Panc1 (cell line): ENCODE data around the gene AQP1. TPM values are rescaled to one million over a fixed set of nuclear protein-coding genes. Genes with fewer than 3 reads are reported as not detected.

Experiments used
- ATAC-seq: fragments of 200-7000 bp; cut with Tn5 transposase; 2 replicates; pipeline ENCODE4 v1.9.1; 2020; ENCODE audit warnings: mild to moderate bottlenecking, moderate library complexity
- BruUV-seq: library from RNA; stranded (reverse); fragments of 400-500 nt; replicated peaks from 2 replicates; lab custom pipeline; 2021; lab: Mats Ljungman, UMichigan
- CTCF ChIA-PET: fragments of 300-600 bp; sonication (Branson Sonifier 250); formaldehyde crosslinking; loops from one replicate; lab custom pipeline; 2022; ENCODE audit warnings: antibody characterized with exemption; lab: Charles Lee
- POLR2A ChIA-PET: fragments of 300-600 bp; sonication (Branson Sonifier 250); formaldehyde crosslinking; loops from one replicate; lab custom pipeline; 2022; ENCODE audit warnings: antibody characterized with exemption; lab: Charles Lee
- DNase-seq: peaks from one replicate; pipeline ENCODE4 v3.0.0-alpha.2; 2010; ENCODE audit warnings: low read depth, low spot score
- H3K27ac ChIP-seq: 2 replicates; pipeline ENCODE4 v1.5.1; 2011; ENCODE audit warnings: mild to moderate bottlenecking, low read length, inconsistent platforms
- H3K27me3 ChIP-seq: fragments of 200-500 bp; sonication (Bioruptor generic); 2 replicates; pipeline ENCODE4 v1.6.0; 2014; ENCODE audit warnings: low read length, inconsistent platforms; ENCODE audit not compliant: control insufficient read depth, insufficient read depth
- H3K36me3 ChIP-seq: fragments of 200-500 bp; sonication (Bioruptor generic); 2 replicates; pipeline ENCODE4 v1.5.1; 2014; ENCODE audit warnings: inconsistent platforms, mild to moderate bottlenecking, low read length, moderate library complexity; ENCODE audit not compliant: control insufficient read depth, insufficient read depth
- H3K4me1 ChIP-seq: 2 replicates; pipeline ENCODE4 v1.5.1; 2011; ENCODE audit warnings: inconsistent platforms, mild to moderate bottlenecking, low read length, moderate library complexity; ENCODE audit not compliant: control insufficient read depth, insufficient read depth
- H3K4me3 ChIP-seq, 2 experiments: 2 replicates each; pipeline ENCODE4 v1.5.1; 2011 to 2012; ENCODE audit warnings: low read depth in 2 of 2, low read length in 2 of 2, mild to moderate bottlenecking in 2 of 2, inconsistent platforms in 1 of 2, moderate library complexity in 1 of 2
- H3K9me3 ChIP-seq: fragments of 200-500 bp; sonication (Bioruptor generic); 2 replicates; pipeline ENCODE4 v1.5.1; 2014; ENCODE audit warnings: low read depth, mild to moderate bottlenecking, inconsistent platforms, low read length, moderate library complexity; ENCODE audit not compliant: control insufficient read depth, insufficient read depth
- POLR2AphosphoS5 ChIP-seq: IDR thresholded peaks from 2 replicates; pipeline ENCODE4 v1.6.1; 2012; ENCODE audit warnings: mild to moderate bottlenecking, low read depth, low read length, moderate library complexity
- SIN3A ChIP-seq: IDR thresholded peaks from 2 replicates; pipeline ENCODE4 v1.6.1; 2012; ENCODE audit warnings: low read depth, mild to moderate bottlenecking, low read length, moderate library complexity, borderline replicate concordance; ENCODE audit not compliant: insufficient read depth
- TCF7L2 ChIP-seq: IDR thresholded peaks from 2 replicates; pipeline ENCODE4 v1.6.1; 2011; ENCODE audit warnings: mild to moderate bottlenecking, low read depth, low read length, inconsistent platforms
- in situ Hi-C: cut with HindIII; loops from 2 replicates; pipeline ENCODE4 v1.10.0; 2016; ENCODE audit warnings: low sequenced_read_pairs, low pct_unique_long_range_greater_than_20kb
- intact Hi-C: fragments of 100-400 bp; cut with micrococcal nuclease; formaldehyde crosslinking; loops from one replicate; pipeline ENCODE4 v1.10.0; 2022; ENCODE audit not compliant: unreplicated experiment
- total RNA-seq: library from RNA; stranded (reverse); gene quantifications from one replicate; pipeline ENCODE4 v1.2.1, GENCODE V29; 2021; ENCODE audit not compliant: unreplicated experiment
- TF ChIP-seq, protein P1 (sequence below): fragments of 450-650 bp; IDR thresholded peaks from 2 replicates; pipeline ENCODE4 v1.5.1; 2017; ENCODE audit warnings: mild to moderate bottlenecking
- TF ChIP-seq, protein P2 (sequence below), 2 experiments: IDR thresholded peaks; 2 replicates each; pipeline ENCODE4 v1.6.1; 2011 to 2012; ENCODE audit warnings: low read depth in 2 of 2, control low read depth in 1 of 2, low read length in 1 of 2, mild to moderate bottlenecking in 1 of 2, moderate library complexity in 1 of 2; ENCODE audit not compliant: insufficient read depth in 1 of 2

The AQP1 gene
- total RNA-seq, 1 experiment from 2014 or later: 0.57 TPM

DNA sequence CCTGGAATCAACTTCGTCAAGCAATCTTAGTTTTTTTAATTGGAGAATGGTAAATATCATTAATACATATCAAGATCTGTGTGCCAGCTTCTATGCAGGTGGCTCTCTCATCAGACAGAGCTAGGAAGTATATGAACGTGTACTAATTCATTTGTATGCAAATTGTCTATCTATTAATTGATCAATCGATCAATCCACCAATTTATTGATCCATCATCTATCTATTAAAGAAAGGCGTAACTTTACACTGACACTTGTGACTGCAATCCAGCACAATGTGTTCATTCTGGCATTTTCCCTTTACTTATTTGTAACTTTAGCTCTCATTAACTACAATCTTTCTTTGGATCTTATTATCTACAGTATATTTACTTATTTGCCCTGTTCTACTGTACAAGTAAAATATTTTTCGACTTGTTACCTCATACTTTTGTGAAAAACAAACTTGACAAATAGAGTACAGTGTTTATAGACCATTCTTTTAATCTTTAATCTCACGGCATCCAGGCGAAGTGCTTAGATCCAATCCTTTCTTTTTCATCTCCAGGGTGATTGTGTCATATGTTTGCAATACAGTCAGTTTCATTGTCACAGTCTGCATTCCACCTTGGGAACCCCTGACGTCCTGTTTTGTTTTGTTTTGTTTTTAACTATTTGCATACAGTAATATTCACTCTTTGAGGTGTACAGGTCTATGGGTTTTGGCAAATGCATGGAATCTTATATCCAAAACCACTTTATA lies 30.1 kb downstream of the AQP1 start:
- no peak for ATAC-seq

DNA sequence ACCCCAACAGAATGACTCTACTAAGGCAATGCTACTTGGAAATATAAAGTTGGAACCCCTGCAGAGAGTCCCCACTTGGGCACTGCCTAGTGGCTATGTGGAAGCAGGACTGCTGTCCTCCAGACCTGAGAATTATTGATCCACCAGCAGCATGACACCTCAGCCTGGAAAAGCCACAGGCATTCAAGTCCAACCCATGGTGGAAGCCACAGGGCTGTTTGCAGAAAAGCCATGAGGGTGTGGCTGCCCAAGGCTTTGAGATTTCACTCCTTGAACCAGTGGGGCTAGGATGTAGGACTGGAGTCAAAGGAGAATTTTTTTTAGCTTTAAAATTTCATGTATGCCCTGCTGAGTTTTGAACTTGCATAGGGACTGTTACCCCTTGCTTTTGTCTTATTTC lies 38.5 kb downstream of the AQP1 start:
- in situ Hi-C loops: no loop called here
- Histone ChIP-seq H3K27me3 (peaks cover 12% of the 10 kb centered on the region; the same call in 1 of the 2 replicates), H3K27ac (no peak overlapping the region), H3K36me3 (no peaks in the 10 kb centered on the region), H3K9me3 (peaks cover 1% of the 10 kb centered on the region; the same call in 1 of the 2 replicates), H3K4me3 (no peak overlapping the region), H3K4me1 (no peaks in the 10 kb centered on the region)
- DNase-seq (no peak), ATAC-seq (no peak)
- intact Hi-C loops: no loop called here
- BruUV-seq: no TSS peak
- no peak for TF ChIP-seq SIN3A
- TF ChIP-seq POLR2AphosphoS5: no peak
- TF ChIP-seq, protein P1, sequence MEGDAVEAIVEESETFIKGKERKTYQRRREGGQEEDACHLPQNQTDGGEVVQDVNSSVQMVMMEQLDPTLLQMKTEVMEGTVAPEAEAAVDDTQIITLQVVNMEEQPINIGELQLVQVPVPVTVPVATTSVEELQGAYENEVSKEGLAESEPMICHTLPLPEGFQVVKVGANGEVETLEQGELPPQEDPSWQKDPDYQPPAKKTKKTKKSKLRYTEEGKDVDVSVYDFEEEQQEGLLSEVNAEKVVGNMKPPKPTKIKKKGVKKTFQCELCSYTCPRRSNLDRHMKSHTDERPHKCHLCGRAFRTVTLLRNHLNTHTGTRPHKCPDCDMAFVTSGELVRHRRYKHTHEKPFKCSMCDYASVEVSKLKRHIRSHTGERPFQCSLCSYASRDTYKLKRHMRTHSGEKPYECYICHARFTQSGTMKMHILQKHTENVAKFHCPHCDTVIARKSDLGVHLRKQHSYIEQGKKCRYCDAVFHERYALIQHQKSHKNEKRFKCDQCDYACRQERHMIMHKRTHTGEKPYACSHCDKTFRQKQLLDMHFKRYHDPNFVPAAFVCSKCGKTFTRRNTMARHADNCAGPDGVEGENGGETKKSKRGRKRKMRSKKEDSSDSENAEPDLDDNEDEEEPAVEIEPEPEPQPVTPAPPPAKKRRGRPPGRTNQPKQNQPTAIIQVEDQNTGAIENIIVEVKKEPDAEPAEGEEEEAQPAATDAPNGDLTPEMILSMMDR: no peak
- TF ChIP-seq, protein P2, sequence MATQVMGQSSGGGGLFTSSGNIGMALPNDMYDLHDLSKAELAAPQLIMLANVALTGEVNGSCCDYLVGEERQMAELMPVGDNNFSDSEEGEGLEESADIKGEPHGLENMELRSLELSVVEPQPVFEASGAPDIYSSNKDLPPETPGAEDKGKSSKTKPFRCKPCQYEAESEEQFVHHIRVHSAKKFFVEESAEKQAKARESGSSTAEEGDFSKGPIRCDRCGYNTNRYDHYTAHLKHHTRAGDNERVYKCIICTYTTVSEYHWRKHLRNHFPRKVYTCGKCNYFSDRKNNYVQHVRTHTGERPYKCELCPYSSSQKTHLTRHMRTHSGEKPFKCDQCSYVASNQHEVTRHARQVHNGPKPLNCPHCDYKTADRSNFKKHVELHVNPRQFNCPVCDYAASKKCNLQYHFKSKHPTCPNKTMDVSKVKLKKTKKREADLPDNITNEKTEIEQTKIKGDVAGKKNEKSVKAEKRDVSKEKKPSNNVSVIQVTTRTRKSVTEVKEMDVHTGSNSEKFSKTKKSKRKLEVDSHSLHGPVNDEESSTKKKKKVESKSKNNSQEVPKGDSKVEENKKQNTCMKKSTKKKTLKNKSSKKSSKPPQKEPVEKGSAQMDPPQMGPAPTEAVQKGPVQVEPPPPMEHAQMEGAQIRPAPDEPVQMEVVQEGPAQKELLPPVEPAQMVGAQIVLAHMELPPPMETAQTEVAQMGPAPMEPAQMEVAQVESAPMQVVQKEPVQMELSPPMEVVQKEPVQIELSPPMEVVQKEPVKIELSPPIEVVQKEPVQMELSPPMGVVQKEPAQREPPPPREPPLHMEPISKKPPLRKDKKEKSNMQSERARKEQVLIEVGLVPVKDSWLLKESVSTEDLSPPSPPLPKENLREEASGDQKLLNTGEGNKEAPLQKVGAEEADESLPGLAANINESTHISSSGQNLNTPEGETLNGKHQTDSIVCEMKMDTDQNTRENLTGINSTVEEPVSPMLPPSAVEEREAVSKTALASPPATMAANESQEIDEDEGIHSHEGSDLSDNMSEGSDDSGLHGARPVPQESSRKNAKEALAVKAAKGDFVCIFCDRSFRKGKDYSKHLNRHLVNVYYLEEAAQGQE (IDR thresholded peaks at IDR 0.05; ENCODE audit: insufficient read depth in 1 of 2, low read depth in 2 of 2, low read length in 1 of 2): no peak
- TF ChIP-seq TCF7L2: no peak
- ChIA-PET CTCF (no interaction called here), POLR2A (no interaction called here)

More for the DNA sequence above, 30.1 kb downstream of the AQP1 start:
- Histone ChIP-seq H3K9me3 (peaks cover 9% of the 10 kb centered on the region; the same call in 1 of the 2 replicates), H3K27me3 (peaks cover 41% of the 10 kb centered on the region), H3K4me3 (no peak overlapping the region), H3K36me3 (no peaks in the 10 kb centered on the region), H3K27ac (no peak overlapping the region), H3K4me1 (no peaks in the 10 kb centered on the region)
- BruUV-seq: no TSS peak
- POLR2A ChIA-PET: no interaction called here
- DNase-seq: no peak
- CTCF ChIA-PET: interaction anchor here (0.7 kb wide), 1 partner anchor 114 kb away, joined by 6 read pairs; no protein-coding TSS in a partner anchor
- TF ChIP-seq, protein P1: no peak
- no peak for TF ChIP-seq SIN3A
- TF ChIP-seq TCF7L2: no peak
- TF ChIP-seq, protein P2 (IDR thresholded peaks at IDR 0.05; ENCODE audit: insufficient read depth in 1 of 2, low read depth in 2 of 2, low read length in 1 of 2): no peak
- no peak for TF ChIP-seq POLR2AphosphoS5
- intact Hi-C loops (no loop called here), in situ Hi-C loops (no loop called here)
